GM21423 (cell line): ENCODE results near the gene ID2.
A peak's percentile ranks its signal among the peaks of the same experiment; 100 is the strongest.

Source experiments
- ATAC-seq: cut with Tn5 transposase; IDR thresholded peaks from one replicate; pipeline ENCODE4 v1.9.1; 2021; ENCODE audit warnings: mild to moderate bottlenecking, moderate library complexity; ENCODE audit not compliant: unreplicated experiment

The ID2 gene

DNA sequence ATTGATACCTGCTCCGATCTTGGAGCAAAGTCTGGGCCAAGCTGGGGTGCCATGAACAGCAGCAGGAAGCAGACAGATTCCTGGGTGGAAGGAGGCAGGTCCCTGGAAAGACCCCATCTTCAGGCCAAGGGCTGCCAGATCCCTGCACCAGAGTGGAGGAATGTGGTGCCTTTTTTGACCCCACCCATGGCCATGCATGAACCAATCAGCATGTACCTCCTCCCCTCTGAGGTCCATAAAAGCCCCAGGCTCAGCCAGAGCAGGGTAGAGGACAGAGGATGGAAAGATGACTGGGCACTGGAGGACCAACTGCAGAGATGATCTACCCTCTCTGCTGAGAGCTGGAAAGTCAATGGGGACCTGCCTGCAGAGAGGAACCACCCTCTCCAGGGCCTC, 34.4 kb upstream of the ID2 start:
- no peak for ATAC-seq

DNA sequence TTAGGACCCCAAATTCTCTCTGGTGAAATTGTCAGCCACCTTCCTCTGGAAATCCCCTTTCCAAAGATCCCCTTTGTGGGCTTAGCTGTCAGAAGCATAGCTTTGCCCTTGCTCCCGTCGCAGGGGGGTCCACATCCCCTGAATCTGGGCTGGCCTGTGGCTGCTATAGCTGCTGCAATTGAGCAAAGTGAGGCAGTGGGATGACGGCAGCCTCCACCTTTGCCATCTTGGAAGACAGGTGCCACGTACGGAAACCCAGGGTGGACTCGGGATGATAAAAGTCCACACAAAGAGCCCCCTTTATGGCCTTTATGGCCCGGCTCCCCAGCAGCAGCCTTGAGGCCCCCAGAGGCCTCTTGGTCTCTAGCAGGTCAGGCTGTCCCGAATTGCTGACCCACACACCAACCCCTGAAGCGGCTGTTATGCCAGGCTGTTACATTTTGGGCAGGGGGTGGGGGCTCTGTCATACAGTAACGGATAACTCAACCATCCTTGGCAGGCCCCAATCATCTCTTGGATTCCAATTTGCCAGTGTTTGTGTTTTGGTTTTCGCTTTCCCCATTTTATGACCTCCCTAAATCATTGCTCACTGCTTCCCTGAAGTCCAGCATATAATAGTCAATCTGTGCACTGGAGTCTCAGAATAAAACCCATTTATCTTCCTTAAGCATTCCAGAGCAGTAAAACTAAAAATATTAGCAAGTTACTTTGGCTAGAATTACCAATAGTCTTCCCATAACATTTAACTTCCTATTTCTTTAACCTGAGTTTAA, 33.2 kb upstream of the ID2 start:
- no peak for ATAC-seq

DNA sequence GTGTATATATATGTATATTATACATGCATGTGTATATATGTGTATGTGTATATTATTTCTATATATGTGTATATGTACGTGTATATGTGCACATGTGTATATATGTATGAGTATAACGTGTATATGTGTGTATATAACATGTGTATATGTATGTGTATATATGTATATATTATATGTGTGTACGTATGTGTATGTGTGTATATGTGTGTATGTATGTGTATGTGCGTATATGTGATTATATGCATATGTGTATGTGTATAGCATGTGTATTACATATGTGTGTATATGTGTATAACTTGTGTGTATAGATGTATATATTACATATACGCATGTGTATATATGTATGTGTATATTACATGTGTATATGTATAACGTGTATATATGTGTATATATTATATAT, 32.1 kb upstream of the ID2 start:
- no peak for ATAC-seq

DNA sequence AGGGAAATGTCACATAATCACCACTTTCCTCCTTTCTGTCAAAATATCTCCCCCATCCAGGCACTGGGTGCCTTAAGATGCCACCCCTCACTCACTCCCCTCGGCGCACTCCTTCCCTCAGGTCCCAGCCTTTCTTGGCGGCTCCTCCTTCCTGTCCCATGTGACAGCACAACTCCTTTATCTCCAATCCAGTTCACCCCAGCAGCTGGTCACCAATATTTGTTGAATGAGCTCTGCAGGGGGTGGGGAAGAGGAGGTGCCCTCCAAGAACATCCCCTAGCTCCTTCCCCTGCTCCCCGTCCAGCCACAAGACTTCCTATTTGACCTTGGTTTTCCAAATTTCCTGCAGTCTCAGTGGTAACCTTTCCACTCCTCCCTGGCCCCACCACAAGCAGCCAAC, 31.6 kb upstream of the ID2 start:
- no peak for ATAC-seq

DNA sequence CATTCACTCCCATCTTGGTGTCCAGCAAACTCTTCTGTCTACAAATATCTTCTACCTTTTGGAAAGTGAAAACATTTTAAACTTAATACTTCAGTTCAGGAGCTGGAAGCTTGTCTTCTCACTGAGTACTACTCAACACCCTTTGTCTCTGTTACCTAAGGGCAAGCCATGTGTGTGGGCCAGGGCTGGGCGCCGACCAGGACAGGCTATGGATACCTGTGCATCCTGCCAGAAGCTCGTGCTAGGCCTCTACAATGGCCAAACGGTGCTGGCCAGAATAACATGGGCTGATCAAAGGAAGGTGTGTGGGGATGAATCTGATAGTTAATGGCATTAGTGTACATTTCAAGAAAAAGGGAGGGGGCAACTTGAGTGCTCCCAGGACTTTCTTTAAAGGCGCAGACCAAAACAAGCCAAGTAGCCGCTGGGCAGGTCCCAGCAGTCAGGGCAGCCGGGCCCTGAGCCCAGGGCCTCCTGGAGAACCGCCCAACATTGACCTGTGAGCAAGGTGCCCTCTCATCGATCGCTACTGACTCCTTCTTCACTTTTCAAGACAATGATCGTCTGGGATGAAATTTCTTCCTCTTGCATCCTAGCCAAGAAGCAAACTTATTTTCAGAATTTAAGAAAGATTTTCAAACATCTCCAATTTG, 29.0 kb upstream of the ID2 start:
- no peak for ATAC-seq

DNA sequence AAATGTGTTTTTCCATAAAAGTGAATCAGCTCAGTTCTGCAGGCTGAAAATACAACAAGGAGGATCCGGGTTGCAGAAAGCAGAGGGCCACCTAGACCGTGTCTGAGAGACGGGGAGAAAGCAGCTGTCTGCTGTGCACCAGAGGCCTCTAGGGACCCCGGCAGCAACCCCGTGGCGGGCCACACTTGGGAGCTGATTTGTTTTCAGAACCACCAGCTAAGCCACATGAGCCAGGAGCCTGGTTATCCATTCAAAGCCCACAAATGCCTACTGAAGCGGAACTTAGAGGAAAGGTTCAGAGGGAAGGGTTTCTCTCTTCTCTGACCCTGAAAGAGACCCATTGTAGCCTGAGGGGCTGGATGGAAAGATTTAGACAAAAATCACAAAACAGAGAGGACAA, 28.4 kb upstream of the ID2 start:
- no peak for ATAC-seq

DNA sequence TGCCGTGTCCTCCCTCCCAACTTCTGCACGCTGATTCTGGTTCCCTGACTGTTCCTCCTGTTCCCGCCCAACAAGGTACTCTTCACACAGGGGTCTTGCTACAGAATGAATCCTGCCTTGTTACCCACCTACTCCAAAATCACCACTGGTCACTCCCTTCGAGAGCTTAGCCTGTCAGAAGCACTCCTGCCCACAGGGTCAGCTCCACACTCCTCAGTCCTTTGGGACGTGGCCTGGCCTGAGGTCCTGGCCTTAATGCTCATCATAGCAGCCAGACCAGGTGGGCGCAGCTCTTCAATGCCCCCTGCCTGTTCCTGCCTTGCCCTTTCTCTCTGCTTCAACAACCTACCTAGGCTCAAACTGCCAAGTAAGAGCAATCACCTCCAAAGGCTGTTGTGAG, 27.8 kb upstream of the ID2 start:
- no peak for ATAC-seq

DNA sequence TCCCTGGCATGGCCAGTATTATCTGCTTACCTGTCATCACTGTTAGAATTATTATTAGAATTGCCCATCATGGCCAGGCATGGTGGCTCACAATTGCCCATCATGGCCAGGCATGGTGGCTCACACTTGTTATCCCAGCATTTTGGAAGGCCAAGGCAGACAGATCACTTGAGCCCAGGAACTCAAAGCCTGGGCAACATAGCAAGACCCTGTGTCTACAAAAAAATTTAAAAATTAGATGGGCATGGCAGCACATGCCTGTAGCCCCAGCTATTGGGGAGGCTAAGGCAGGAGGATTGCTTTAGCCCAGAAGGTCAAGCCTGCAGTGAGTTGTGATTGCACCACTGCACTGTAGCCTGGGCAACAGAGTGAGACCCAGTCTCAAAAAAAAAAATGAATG, 27.4 kb upstream of the ID2 start:
- ATAC-seq, result no peak

DNA sequence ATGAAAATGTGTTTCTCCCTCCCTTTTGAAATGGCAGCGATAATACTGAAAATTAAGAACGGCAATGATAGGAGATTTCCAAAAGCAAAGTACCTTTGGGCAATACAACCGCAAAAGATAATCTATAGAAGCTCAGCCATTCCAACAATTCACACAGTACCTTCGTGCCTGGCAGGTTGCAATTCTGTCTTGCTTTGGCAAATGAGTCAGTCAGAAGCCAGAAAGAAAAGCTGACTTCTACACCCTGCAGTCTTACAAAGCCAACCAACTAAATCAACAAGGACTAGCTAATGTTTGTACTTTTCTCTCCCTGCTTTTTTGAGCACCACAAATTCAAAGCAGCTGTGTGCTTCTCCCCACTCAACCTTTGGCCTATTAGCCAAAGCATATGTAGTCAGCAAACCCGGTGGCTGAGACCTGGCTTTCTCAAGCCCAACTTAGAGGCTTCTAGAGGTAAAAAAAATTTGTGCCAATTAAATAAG, 25.7 kb upstream of the ID2 start:
- ATAC-seq, result no peak

DNA sequence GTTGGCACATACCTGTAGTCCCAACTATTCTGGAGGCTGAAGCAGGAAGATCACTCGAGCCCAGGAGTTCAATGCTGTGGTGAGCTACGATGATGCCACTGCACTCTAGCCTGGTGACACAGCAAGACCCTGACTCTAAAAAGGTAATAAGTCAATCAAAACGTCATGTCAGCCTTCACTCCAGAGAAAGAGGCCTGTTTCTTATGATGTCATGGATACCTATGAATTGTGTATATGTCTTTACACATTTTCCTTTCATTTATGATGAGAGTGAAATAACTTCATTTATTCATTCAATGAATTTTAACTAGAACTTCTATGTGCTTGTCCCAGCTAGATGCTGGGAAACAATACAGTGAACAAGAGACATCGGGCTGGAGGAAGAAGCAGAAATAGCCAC, 25.0 kb upstream of the ID2 start:
- ATAC-seq, result no peak

DNA sequence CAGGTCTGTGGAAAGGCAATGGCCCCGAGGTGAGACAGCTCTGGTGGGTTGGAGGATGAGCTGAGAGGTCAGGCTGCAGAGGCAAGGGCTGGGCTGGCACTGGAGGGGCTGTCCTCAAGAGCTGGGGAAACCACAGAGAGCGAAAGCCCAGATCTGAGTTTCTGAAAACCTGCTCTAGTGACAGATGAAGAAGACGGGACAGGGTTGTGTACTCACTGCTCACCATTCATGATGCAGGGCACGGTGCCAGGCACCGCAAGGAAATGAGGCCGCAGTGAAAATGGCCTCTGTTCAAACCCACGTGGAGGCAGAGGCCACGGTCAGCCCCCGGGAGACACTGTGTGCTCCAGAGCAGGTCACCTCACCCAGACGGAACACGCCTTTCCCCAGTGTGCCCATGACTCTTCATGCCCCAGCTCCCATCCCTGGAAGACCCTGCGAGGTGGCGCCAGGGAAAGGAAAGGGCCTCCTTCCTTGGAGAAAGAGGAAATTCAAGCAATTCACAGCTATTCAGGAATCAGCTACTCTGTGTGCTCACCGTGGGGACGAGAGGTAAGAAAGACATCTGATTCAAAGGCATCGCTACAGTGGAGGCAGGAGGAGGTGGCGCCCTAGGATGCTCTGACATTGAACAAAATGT, 24.3 kb upstream of the ID2 start:
- ATAC-seq, result peak; percentile 47

DNA sequence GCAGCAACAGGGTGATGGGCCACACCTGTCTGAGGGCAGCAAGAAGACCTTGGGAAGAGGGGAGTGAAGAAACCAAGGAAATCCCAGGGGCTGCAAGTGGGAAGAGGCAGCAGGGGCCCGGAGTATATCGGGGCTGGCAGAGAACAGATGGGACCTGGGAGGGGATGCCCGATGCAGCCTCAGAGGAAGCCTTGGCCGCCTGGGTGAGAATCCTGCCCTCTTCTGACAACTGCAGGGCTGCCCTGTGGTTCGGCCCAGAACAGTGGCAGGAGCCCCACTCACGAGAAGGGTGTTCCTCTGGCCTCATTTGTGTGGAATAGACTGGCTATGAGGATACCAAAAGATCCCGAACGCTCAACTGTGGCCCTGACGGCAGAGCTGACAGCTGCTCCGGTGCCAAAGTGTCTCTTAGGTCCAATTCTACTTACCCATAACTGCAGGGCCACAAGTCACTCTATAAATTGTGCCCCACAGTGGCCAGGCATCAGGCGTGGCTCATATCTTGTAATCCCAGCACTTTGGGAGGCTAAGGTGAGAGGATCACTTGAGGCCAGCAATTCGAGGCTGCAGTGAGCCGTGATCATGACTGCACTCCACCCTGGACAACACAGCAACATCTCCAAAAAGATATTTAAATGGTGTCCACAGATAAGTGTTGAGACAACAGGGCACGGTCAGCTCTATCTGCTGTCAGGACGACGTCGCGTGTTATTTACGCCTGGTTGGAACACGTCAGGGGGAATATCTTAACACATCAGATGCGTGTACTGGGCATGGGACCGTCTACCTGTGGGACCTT, 23.6 kb upstream of the ID2 start:
- ATAC-seq, result no peak

DNA sequence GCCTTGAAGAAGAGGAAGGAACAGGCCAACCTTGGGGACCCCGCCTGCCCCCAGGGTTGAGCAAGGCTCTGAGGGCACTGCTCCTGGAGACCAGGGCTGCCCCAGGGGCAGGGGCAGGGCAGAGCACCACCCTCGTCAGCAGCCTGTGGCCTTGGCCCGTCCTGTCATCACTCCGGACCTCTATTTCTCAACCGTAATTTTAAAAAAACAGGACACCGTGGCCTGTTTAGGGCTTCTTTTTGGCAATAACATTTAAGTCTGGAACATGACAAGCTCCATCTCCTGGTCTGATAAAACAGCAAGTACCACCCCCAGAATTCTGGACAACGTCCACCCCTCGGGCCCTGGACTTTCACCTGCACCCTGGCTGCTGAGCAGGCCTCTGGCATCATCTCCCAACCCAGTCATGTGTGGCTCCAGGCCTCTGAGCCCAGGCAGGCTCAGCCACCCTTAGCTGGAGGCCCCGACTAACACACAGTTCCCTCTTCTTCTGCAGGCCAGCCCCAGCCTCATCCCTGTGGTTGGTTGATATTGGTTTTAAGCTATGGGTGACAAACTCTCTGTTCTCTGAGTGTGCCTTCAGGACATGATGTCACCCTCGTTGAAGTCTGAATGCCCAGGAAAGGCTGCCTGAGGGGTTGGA, 22.6 kb upstream of the ID2 start:
- no peak for ATAC-seq

DNA sequence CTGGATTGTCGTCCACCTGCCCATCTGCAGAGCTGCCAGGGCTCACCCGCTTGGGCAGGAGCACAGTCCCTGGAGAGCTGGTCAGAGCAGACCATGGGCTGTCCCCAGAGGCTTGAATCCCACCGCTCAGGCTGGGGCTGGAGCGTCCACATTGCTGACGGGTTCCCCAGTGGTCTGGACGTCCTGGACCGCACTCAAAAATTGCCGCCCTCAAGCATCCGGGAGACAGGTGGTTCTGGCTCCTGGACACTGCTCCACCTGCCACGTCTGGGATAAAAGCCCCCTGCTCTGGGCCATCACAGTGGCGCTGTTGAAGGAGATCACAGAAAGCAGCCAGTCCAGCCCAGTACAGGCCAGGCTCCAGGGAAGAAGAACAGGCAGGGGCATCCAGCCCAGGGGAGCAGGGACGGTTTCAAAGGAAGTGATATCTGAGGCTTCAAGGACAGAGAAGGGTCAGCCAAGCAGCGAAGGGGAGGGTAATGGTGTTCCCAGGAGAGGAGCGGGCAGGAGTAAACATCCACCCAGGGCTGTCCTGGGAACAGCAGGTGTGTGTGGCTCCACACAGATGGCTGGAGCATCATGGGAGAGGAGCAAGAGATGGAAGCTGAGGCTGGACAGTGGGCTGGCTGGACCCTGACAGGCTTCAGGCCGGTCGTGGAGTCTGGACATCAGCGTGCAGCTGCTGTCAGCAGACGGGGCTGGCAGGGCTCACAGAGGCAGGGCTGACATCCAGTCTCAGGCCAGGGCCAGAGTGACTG, 21.9 kb upstream of the ID2 start:
- ATAC-seq, result no peak

DNA sequence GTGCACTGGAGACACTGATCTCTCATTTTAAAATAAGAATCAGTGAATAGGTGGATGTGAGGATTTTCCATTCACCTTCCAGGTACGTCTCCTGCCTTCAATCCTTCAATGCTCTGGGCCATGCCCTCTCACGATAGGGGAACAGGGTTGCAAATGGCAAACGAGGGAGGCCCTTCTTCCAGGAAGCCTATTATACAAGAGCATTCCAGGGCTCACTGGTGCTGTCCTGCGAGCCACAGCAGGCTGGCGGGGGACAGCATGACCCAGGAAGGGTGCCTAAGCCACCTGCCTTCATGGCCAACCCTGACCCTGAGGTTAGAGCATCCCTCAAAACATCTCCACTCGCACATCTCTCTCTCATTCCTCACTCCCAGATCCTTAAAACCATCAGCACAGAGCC, 20.6 kb upstream of the ID2 start:
- ATAC-seq, result no peak

DNA sequence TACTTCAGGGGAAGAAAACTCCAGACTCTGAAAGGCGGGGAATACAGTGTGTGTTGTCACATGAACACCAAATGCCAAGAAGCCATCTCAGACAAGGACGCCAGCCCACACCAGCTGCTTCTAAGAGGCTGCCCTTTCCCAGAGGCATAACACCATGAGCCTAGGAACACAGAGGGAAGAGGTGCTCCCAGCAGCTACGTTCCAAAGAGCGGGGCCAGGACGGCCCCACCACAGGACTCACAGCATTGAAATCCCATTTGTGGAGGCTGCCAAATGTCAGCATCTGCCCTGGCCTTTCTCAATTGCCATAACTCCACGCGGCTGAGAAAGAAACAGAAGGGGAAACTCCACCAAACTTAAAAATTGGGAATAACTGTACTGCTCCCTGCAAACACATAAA, 20.1 kb upstream of the ID2 start:
- no peak for ATAC-seq

DNA sequence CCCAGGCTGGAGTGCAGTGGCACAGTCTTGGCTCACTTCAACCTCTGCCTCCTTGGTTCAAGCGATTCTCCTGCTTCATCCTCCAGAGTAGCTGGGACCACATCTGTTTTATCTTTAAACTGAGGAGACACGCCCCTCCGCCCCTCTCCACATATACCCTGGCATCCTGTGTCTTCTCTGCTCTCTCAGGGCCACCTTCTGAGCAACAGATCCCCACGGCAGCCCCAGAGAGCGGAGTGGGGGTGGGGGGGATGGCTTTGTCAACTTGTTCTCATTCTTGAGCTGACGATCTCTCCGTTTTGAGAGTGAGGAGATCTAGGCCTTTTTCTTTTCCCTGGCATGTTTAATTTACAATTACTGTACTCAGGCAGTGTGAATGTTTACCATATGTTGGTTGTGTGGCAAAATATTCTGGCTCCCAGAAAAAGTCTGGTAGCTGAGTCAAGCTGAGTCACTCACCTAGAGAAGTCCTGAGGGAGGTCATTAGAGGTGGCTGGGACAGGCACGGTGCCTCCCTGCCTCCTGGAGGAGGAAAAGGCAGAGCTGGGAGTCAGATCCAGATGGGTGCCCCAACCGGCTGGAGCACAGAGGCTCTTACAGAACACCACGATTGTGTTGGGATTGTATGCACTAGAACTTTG, 19.5 kb upstream of the ID2 start:
- no peak for ATAC-seq

DNA sequence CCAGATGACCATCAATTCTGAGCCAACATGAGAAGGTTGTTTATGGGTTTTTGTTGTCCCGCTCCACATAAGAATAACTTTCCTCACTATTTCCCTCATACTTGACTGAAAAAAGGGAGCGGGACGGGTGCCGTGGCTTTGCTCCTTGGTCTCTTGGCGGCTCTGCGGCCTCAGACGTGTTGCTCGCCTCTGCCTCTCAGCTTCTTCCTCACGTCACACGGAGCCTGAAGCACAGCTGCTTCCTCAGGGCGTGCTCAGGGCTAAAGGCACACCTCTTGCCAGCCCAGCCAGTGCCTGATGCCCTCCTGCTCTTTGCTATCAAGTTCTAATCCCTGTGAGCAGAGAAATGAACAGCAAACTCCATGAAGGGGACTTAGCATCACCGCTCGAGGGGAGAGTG, 17.9 kb upstream of the ID2 start:
- ATAC-seq, result no peak

DNA sequence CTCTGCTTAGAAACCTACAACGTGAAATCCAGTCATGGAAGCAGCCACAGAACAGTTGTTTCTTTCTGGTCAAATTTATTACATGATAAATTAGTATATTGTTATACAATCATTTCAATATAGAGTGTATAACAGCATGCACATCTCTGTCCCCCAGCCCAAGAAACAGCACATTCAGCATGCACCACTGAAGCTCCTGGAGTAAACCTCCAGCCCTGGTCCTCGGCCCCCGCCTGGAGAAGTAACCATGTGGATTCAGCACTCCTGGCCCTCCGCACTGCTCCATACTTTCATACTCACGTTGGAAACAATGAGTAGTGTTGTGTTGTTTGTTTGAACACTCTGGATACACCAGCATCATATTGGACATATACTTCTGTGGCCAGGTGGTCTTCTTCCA, 15.3 kb upstream of the ID2 start:
- ATAC-seq, result no peak
